ENCODE data around the gene CDK18.

- TF ChIP-seq, protein P1, sequence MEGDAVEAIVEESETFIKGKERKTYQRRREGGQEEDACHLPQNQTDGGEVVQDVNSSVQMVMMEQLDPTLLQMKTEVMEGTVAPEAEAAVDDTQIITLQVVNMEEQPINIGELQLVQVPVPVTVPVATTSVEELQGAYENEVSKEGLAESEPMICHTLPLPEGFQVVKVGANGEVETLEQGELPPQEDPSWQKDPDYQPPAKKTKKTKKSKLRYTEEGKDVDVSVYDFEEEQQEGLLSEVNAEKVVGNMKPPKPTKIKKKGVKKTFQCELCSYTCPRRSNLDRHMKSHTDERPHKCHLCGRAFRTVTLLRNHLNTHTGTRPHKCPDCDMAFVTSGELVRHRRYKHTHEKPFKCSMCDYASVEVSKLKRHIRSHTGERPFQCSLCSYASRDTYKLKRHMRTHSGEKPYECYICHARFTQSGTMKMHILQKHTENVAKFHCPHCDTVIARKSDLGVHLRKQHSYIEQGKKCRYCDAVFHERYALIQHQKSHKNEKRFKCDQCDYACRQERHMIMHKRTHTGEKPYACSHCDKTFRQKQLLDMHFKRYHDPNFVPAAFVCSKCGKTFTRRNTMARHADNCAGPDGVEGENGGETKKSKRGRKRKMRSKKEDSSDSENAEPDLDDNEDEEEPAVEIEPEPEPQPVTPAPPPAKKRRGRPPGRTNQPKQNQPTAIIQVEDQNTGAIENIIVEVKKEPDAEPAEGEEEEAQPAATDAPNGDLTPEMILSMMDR (IDR thresholded peaks at IDR 0.05; ENCODE audit: borderline replicate concordance, extremely low read depth, low read length, poor library complexity, severe bottlenecking) = no peak
- TF ChIP-seq EZH2 (IDR thresholded peaks at IDR 0.05; ENCODE audit: borderline replicate concordance, low read depth, low read length, severe bottlenecking) = no peak
Measured at GRCh38 chr1:205545001-205545919, 40.8 kb downstream of the CDK18 start.

Data from DND-41 (cell line).